K562 (cell line): ENCODE measurements around the gene TRAPPC12.

ENCODE experiments used
- BCL6 ChIP-seq: fragments of 250-450 bp; sonication (Bioruptor Pico); IDR thresholded peaks from 2 replicates; pipeline ENCODE4 v1.4.0; 2020
- CEBPB ChIP-seq: fragments of 450-650 bp; IDR thresholded peaks from 2 replicates; pipeline ENCODE4 v1.6.1; 2016; ENCODE audit warnings: missing genetic modification characterization, missing compliant biosample characterization
- EZH2 ChIP-seq: IDR thresholded peaks from 2 replicates; pipeline ENCODE4 v1.6.1; 2012; ENCODE audit warnings: low read depth, mild to moderate bottlenecking, inconsistent platforms, low read length, borderline replicate concordance
- HDAC2 ChIP-seq: fragments of 450-650 bp; IDR thresholded peaks from 2 replicates; pipeline ENCODE4 v1.6.1; 2016; ENCODE audit warnings: mild to moderate bottlenecking
- POLR2A ChIP-seq: fragments of 450-650 bp; conservative IDR thresholded peaks from 2 replicates; pipeline ENCODE4 v1.6.1; 2016
- TARDBP ChIP-seq: fragments of 450-650 bp; IDR thresholded peaks from 2 replicates; pipeline ENCODE4 v1.6.1; 2016
- ZFP1 ChIP-seq: fragments of 450-650 bp; formaldehyde crosslinking; IDR thresholded peaks from 2 replicates; pipeline ENCODE4 v1.4.0; 2020; ENCODE audit warnings: mild to moderate bottlenecking, mixed read lengths
- ZNF232 ChIP-seq: sonication (generic); formaldehyde crosslinking; IDR thresholded peaks from 2 replicates; pipeline ENCODE4 v1.8.0; 2022; ENCODE audit warnings: mild to moderate bottlenecking, missing genetic modification reagents
- ZNF668 ChIP-seq: fragments of 250-450 bp; sonication (Bioruptor Pico); IDR thresholded peaks from 2 replicates; pipeline ENCODE4 v1.8.0; 2022; ENCODE audit warnings: mild to moderate bottlenecking, inconsistent platforms
- TF ChIP-seq, protein P1 (sequence below): fragments of 250-450 bp; sonication (Bioruptor Pico); IDR thresholded peaks from 2 replicates; pipeline ENCODE4 v1.5.0; 2021; ENCODE audit warnings: mild to moderate bottlenecking, moderate library complexity
- TF ChIP-seq, protein P2 (sequence below), 3 experiments: IDR thresholded peaks in 2 of 3; conservative IDR thresholded peaks in 1 of 3; 2 replicates each; pipeline ENCODE4 v1.5.1; 2011 to 2012; ENCODE audit warnings: low read length in 3 of 3, mild to moderate bottlenecking in 3 of 3, control low read depth in 2 of 3, improper control_type of control experiment in 1 of 3, inconsistent platforms in 1 of 3, low read depth in 1 of 3, mixed read lengths in 1 of 3, moderate library complexity in 1 of 3; ENCODE audit not compliant: insufficient read depth in 2 of 3
- TF ChIP-seq, protein P3 (sequence below): sonication (generic); formaldehyde crosslinking; IDR thresholded peaks from 2 replicates; pipeline ENCODE4 v1.8.0; 2023; ENCODE audit warnings: mild to moderate bottlenecking, missing genetic modification reagents

DNA sequence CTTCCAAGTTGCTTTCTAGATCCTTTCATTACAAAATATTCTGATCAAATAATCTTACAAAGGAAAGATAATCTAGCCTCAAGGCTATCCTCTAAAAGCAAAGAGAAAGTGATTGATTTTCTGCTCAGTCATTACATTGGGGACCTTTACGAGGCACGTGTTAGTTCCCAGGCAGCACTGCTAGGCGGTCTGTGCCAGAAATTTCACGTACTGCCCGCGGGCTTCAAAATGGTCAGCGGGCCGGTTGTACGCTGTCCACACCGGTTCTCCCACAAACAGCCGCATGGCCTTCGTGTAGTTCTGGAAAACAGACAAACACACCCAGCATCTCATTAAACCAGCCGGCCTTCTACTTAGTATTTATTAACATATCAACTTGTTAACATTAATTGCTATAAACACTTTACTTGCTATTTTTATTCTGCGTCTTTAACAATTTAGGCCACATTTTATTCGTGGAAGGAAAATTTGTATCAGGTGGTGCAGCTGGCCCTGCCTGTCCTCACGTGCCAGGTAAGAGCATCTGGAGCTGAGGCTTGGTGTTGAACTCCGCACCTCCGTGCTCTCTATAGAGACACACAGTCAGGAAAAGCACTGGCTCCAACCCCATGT, 119.4 kb downstream of the TRAPPC12 start:
- TF ChIP-seq, protein P1, sequence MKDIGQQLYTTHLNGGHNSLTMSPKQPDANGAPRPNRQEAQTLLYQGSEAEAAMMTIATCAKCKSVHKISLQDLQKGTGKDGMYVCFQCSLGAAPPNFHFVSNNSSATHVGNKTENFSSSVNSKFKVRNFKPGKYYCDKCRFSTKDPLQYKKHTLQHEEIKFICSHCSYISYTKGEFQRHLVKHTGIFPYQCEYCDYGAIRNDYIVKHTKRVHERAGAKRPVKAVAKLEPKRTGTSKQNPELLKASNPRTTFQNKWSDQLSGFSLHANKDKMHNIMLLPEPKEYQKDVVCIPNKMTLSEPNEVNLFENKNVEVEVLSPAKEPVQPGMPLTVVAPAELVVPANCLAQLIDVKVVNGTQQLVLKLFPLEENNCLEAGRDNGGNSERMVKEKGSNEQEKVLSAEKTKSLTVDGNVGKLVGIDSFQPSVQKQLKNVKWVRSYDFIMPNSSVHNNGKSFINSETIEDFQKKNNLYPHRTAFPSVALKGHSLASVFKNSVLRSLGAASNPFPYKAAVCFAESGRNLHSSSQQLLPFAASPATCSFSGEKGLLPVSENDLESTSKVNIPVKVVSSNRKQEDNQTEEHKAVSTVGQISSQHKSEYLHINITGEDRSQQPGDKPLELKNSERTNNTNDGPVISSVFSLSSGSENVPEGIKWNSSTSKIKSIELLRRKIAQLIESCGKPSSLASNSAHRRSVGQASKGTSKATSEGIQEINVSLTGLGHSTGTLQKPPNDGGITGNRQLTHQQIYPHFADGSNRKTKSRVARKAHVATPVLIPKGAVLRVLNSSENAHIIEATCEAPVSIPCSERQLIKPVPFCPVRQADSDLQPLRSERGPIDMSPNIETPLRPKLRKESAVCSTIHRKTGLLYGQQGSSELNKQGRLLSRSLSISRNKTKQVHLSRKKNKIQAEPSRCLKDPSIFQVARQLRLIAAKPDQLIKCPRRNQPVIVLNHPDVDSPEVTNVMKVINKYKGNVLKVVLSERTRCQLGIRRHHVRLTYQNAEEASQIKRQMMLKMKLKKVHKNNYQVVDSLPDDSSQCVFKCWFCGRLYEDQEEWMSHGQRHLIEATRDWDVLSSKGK (CRISPR knock-in tag) = no peak
- TF ChIP-seq BCL6 (no peak), TARDBP (no peak), EZH2 (no peak), CEBPB (tag) (no peak), ZNF668 (CRISPR knock-in tag) (no peak), POLR2A (no peak), HDAC2 (no peak), ZFP1 (CRISPR knock-in tag) (no peak), ZNF232 (CRISPR knock-in tag) (no peak)
- TF ChIP-seq, protein P2, sequence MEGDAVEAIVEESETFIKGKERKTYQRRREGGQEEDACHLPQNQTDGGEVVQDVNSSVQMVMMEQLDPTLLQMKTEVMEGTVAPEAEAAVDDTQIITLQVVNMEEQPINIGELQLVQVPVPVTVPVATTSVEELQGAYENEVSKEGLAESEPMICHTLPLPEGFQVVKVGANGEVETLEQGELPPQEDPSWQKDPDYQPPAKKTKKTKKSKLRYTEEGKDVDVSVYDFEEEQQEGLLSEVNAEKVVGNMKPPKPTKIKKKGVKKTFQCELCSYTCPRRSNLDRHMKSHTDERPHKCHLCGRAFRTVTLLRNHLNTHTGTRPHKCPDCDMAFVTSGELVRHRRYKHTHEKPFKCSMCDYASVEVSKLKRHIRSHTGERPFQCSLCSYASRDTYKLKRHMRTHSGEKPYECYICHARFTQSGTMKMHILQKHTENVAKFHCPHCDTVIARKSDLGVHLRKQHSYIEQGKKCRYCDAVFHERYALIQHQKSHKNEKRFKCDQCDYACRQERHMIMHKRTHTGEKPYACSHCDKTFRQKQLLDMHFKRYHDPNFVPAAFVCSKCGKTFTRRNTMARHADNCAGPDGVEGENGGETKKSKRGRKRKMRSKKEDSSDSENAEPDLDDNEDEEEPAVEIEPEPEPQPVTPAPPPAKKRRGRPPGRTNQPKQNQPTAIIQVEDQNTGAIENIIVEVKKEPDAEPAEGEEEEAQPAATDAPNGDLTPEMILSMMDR (IDR thresholded peaks at IDR 0.05 in 2 of 3, conservative IDR thresholded peaks at IDR 0.05 in 1 of 3; ENCODE audit: insufficient read depth in 2 of 3, low read depth in 1 of 3, low read length in 3 of 3) = no peak
- TF ChIP-seq, protein P3, sequence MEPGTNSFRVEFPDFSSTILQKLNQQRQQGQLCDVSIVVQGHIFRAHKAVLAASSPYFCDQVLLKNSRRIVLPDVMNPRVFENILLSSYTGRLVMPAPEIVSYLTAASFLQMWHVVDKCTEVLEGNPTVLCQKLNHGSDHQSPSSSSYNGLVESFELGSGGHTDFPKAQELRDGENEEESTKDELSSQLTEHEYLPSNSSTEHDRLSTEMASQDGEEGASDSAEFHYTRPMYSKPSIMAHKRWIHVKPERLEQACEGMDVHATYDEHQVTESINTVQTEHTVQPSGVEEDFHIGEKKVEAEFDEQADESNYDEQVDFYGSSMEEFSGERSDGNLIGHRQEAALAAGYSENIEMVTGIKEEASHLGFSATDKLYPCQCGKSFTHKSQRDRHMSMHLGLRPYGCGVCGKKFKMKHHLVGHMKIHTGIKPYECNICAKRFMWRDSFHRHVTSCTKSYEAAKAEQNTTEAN (CRISPR knock-in tag) = no peak
